Type B pancreatic cell (in vitro differentiated cells): ENCODE measurements around the gene PPP1R8. TPM values are rescaled to one million over a fixed set of nuclear protein-coding genes. Genes with fewer than 3 reads are reported as not detected.

Experiments
- DNase-seq: peaks from one replicate; pipeline ENCODE4 v3.0.0; 2021; ENCODE audit warnings: mixed read lengths; ENCODE audit not compliant: unreplicated experiment; ENCODE audit errors: extremely low spot score
- H3K27ac Mint-ChIP-seq: 2 replicates; pipeline ENCODE4 v1.8.0; 2021; ENCODE audit warnings: mild to moderate bottlenecking, mixed read lengths
- H3K27me3 Mint-ChIP-seq: 2 replicates; pipeline ENCODE4 v1.8.0; 2021; ENCODE audit warnings: mixed read lengths
- H3K36me3 Mint-ChIP-seq: 2 replicates; pipeline ENCODE4 v1.8.0; 2021; ENCODE audit warnings: mixed read lengths
- H3K4me1 Mint-ChIP-seq: one replicate; pipeline ENCODE4 v1.8.0; 2021; ENCODE audit warnings: mixed read lengths; ENCODE audit not compliant: unreplicated experiment
- H3K4me3 Mint-ChIP-seq: 2 replicates; pipeline ENCODE4 v1.8.0; 2021; ENCODE audit warnings: mild to moderate bottlenecking, mixed read lengths
- H3K9me3 Mint-ChIP-seq: 2 replicates; pipeline ENCODE4 v1.8.0; 2021; ENCODE audit warnings: mixed read lengths
- total RNA-seq: library from RNA; stranded (reverse); gene quantifications from 2 replicates; pipeline ENCODE4 v1.2.1, GENCODE V29; 2021; ENCODE audit warnings: low replicate concordance
- TF ChIP-seq, protein P1 (sequence below): fragments of 200-600 bp; sonication (generic); conservative IDR thresholded peaks from 2 replicates; pipeline ENCODE4 v1.5.0; 2021; ENCODE audit warnings: antibody characterized with exemption, mild to moderate bottlenecking

The PPP1R8 gene
- total RNA-seq, 1 donor from 2014 or later, result 54.9 TPM

DNA sequence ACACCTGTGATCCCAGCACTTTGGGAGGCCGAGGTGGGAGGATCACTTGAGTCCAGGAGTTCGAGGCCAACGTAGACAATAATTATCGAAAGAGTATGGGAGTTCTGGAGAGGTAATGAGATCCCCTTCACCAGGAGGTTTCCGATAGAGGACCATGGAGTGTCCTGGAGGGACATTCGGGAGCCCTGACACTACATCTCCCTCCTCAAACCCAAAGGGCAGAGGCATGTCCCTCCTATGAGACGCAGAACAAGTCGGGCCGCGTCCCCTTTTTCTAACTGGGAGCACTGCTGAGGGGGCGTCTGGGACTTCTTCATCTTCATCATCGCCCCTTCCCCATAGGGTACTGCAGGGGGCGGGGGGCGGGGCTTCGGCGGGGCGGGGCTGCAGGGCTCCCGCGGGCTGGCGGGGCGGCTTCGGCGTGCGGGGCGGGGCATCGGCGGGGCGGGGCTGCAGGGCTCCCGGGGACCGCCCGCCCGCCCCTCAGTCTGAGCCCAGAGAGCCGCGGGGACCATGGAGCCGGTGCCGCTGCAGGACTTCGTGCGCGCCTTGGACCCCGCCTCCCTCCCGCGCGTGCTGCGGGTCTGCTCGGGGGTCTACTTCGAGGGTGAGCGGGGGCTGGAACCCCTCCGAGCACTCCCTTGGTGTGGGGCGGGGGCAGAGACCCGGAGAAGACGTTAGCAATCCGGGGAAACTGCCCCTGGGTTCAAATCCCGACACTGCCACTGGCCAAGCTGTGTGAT is 41.6 kb downstream of the PPP1R8 start, which contains the start of gene THEMIS2:
TSS of gene THEMIS2 (plus strand) at position 486 of the 743 bp plus-strand sequence. CDS start at position 514, 28 bp downstream.
- H3K4me3 Mint-ChIP-seq, result peak within 1 kb of the TSS; percentile 87
- peaks cover 6% of the 10 kb centered on the region for H3K27me3 Mint-ChIP-seq
- H3K9me3 Mint-ChIP-seq, result no peaks in the 10 kb centered on the region
- TF ChIP-seq, protein P1, sequence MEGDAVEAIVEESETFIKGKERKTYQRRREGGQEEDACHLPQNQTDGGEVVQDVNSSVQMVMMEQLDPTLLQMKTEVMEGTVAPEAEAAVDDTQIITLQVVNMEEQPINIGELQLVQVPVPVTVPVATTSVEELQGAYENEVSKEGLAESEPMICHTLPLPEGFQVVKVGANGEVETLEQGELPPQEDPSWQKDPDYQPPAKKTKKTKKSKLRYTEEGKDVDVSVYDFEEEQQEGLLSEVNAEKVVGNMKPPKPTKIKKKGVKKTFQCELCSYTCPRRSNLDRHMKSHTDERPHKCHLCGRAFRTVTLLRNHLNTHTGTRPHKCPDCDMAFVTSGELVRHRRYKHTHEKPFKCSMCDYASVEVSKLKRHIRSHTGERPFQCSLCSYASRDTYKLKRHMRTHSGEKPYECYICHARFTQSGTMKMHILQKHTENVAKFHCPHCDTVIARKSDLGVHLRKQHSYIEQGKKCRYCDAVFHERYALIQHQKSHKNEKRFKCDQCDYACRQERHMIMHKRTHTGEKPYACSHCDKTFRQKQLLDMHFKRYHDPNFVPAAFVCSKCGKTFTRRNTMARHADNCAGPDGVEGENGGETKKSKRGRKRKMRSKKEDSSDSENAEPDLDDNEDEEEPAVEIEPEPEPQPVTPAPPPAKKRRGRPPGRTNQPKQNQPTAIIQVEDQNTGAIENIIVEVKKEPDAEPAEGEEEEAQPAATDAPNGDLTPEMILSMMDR, result no peak
- peak; percentile 77 for DNase-seq
- H3K4me1 Mint-ChIP-seq, result peaks cover 6% of the 10 kb centered on the region
- no peak within 1 kb of the TSS for H3K27ac Mint-ChIP-seq
- H3K36me3 Mint-ChIP-seq, result no peaks in the 10 kb centered on the region

DNA sequence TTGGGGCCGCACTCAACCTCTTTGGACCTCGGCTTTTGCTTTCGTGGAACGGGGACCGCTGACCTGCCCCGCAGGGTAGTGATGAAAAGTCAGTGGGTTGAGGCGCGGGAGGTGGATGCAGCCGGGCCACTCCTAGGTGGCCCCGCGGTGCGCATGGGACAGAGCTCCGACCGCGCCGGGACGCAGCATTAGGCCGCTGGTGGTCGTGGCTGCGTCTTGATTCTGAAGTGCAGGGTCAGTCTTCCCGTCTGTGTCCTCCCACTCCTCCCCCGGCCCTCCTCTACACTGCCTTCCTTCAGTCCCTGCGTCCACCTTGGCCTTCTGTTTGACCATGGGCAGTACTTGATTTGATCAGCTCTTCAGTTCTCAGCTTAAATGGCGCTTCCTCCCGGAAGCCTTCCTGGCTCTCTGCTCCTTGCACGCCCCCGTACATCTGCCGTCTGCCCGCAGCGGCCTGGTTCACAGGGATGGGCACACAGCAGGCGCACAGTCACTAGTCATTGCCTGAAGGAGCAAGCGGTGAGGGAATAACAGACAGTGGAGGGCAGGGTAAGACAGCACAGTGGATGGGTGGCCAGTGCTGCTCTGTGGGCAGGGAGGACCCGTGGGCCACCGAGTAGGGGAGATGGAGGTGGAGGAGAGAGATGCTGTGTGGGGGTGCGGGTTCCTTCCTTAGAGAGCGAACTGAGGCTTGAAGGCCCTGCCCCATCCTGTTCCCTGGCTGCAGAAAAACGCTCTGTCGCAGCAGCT is 42.4 kb downstream of the PPP1R8 start:
- DNase-seq, result no peak

DNA sequence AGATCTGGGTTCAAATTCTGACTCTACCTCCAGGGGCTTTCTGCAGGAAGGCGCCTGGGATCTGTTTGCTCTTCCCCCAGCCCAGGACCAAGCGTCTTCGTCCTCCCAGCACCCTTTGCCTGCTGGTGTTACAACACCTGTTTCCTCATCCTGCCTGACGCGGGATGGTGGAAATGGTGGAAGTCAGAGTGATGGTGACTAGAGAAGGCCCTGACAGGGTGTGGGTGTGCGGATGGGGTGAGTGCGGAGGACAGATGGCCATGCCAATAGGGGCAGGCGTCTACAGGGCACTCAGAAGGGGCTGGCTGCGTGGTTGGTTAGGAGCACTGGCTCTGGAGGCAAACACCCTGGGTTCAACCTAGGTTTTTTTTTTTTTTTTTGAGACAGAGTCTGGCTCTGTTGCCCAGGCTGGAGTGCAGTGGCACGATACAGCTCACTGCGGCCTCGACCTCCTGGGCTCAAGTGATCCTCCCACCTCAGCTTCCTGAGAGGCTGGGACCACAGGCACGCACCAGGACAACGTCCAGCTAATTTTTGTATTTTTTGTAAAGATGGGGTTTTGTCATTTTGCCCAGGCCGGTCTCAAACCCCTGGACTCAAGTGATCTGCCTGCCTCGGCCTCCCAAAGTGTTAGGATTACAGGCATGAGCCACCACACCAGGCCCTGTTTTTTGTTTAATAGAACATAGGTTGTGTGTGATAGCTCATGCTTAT is 43.2 kb downstream of the PPP1R8 start:
- DNase-seq, result no peak
- H3K9me3 Mint-ChIP-seq, result no peaks in the 10 kb centered on the region
- no peaks in the 10 kb centered on the region for H3K36me3 Mint-ChIP-seq
- TF ChIP-seq, protein P1, result no peak
- peaks cover 6% of the 10 kb centered on the region for H3K27me3 Mint-ChIP-seq
- no peak overlapping the region for H3K4me3 Mint-ChIP-seq
- peaks cover 6% of the 10 kb centered on the region for H3K4me1 Mint-ChIP-seq
- H3K27ac Mint-ChIP-seq, result no peak overlapping the region

More for the DNA sequence above, 42.4 kb downstream of the PPP1R8 start:
- TF ChIP-seq, protein P1, result no peak
- Mint-ChIP-seq H3K9me3 (no peaks in the 10 kb centered on the region), H3K4me1 (peaks cover 6% of the 10 kb centered on the region), H3K4me3 (peak overlapping the region; percentile 87), H3K36me3 (no peaks in the 10 kb centered on the region), H3K27ac (no peak overlapping the region), H3K27me3 (peaks cover 6% of the 10 kb centered on the region)

DNA sequence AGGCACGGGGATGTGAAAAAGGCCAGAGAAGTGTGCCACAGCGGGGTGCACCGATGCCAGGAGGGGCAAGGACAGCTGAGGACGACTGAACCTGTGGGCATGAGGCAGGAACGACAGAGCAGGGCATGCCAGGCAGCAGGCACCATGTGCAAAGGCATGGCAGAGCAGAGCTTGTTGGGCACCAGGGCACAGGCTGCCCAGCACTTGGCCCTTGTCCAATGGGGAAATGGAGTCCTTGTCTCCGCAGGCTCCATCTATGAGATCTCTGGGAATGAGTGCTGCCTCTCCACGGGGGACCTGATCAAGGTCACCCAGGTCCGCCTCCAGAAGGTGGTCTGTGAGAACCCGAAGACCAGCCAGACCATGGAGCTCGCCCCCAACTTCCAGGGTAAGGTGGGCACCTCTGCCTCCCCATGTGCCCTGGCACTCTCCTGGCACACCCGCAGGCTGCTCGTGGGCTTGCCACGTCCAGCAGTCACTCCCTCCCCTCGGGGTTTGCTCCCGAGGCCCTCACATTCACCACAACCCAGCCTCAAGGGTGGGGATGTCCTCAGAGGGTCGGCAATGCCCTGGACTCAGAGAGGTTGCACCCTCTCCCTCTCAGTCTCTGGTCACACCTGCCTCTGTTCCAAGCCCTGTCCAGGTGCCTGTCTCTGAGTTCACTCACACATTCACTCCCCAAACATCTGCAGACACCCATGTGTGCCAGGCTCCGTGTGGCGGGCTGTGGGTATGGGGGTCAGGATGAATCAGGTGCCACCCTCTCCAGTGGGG is 45.9 kb downstream of the PPP1R8 start:
- Mint-ChIP-seq H3K27me3 (peaks cover 6% of the 10 kb centered on the region), H3K4me1 (peaks cover 6% of the 10 kb centered on the region), H3K9me3 (no peaks in the 10 kb centered on the region), H3K27ac (no peak overlapping the region), H3K4me3 (no peak overlapping the region), H3K36me3 (no peaks in the 10 kb centered on the region)
- no peak for DNase-seq
- TF ChIP-seq, protein P1, result no peak

DNA sequence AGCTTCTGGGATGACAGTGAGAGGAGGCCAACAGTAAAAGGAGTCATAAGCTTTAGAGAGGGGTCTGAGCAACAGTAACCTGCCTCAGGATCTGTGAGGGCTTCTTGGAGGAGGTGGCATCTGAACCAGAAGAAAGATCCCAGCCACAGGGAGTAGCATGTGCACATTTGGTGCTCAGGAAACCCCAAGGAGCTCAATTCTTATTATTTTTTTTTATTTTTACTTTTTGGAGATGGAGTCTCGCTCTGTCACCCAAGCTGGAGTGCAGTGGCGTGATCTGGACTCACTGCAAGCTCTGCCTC is 46.5 kb downstream of the PPP1R8 start:
- Mint-ChIP-seq H3K4me3 (no peak overlapping the region), H3K9me3 (no peaks in the 10 kb centered on the region)
- DNase-seq, result no peak

More for the DNA sequence above, 46.5 kb downstream of the PPP1R8 start:
- peaks cover 6% of the 10 kb centered on the region for H3K27me3 Mint-ChIP-seq
- no peak overlapping the region for H3K27ac Mint-ChIP-seq
- TF ChIP-seq, protein P1, result no peak
- H3K4me1 Mint-ChIP-seq, result peaks cover 6% of the 10 kb centered on the region
- no peaks in the 10 kb centered on the region for H3K36me3 Mint-ChIP-seq
